ENCODE results near the gene SHLD2.

- TF ChIP-seq CTCF (conservative IDR thresholded peaks at IDR 0.05; ENCODE audit: low read length), result no peak
- no peak for TF ChIP-seq EZH2phosphoT487 (IDR thresholded peaks at IDR 0.05; ENCODE audit: borderline replicate concordance)
These were observed 26.7 kb upstream of the SHLD2 start for GRCh38 chr10:87068281-87068680.
